Mucosa of rectum (tissue), 2 donors: ENCODE results near the gene STPG1.

Experiments used
- H3K27ac ChIP-seq, 2 donors: one replicate each; pipeline ENCODE4 v1.7.0; 2013; ENCODE audit warnings: inconsistent platforms in 2 of 2, low read depth in 2 of 2, low read length in 2 of 2
- H3K27me3 ChIP-seq, 2 donors: one replicate each; pipeline ENCODE4 v1.7.0; 2013; ENCODE audit warnings: low read length in 2 of 2; ENCODE audit not compliant: control insufficient read depth in 2 of 2, insufficient read depth in 2 of 2
- H3K36me3 ChIP-seq, 2 donors: one replicate each; pipeline ENCODE4 v1.7.0; 2013; ENCODE audit warnings: low read length in 2 of 2; ENCODE audit not compliant: control insufficient read depth in 2 of 2, insufficient read depth in 2 of 2
- H3K4me1 ChIP-seq, 2 donors: one replicate each; pipeline ENCODE4 v1.7.0; 2013; ENCODE audit warnings: low read length in 2 of 2, mild to moderate bottlenecking in 1 of 2; ENCODE audit not compliant: control insufficient read depth in 2 of 2, insufficient read depth in 2 of 2
- H3K4me3 ChIP-seq, 2 donors: one replicate each; pipeline ENCODE4 v1.7.0; 2013; ENCODE audit warnings: low read length in 2 of 2
- H3K9ac ChIP-seq, 2 donors: one replicate each; pipeline ENCODE4 v1.7.0; 2013; ENCODE audit warnings: low read length in 2 of 2, low read depth in 1 of 2, mild to moderate bottlenecking in 1 of 2
- H3K9me3 ChIP-seq, 2 donors: one replicate each; pipeline ENCODE4 v1.7.0; 2013; ENCODE audit warnings: low read length in 2 of 2; ENCODE audit not compliant: control insufficient read depth in 2 of 2
- donor health status: healthy.
- donor health status: Normal muscosa, but diverticular disease.

Gene STPG1

GRCh38 chr1:24362982-24363614 lies 50.5 kb downstream of the STPG1 start:
- Histone ChIP-seq H3K27me3 (no peaks in the 10 kb centered on the region), H3K9me3 (no peaks in the 10 kb centered on the region), H3K36me3 (peaks cover 10 to 14% of the 10 kb centered on the region in 2 donors), H3K4me3 (no peak overlapping the region), H3K4me1 (peaks cover 17 to 33% of the 10 kb centered on the region in 2 donors), H3K27ac (no peak overlapping the region), H3K9ac (no peak overlapping the region)

DNA sequence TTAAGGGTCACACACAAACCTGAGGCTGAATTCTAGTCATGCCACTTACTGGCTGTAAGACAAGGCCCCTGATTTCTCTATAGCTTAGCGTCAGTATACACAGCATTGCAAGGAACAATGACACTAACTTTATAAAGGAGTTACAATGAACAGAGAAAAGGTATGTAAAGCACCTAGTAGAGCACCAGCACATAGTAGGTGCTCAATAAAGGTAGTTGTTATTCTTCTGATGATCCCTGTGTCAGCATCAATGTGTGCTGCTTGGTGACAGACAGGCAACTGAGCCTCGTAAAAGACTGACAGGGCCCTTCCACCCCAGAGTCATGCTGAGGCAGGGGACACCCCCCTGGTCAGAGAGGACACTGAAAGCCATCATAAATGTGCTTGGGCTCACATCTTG lies 51.2 kb downstream of the STPG1 start:
- H3K9ac ChIP-seq, result no peak overlapping the region
- H3K36me3 ChIP-seq, result peaks cover 13 to 18% of the 10 kb centered on the region in 2 donors
- H3K27me3 ChIP-seq, result no peaks in the 10 kb centered on the region
- no peak overlapping the region for H3K4me3 ChIP-seq
- H3K4me1 ChIP-seq, result peaks cover 17 to 33% of the 10 kb centered on the region in 2 donors
- H3K9me3 ChIP-seq, result no peaks in the 10 kb centered on the region
- no peak overlapping the region for H3K27ac ChIP-seq

DNA sequence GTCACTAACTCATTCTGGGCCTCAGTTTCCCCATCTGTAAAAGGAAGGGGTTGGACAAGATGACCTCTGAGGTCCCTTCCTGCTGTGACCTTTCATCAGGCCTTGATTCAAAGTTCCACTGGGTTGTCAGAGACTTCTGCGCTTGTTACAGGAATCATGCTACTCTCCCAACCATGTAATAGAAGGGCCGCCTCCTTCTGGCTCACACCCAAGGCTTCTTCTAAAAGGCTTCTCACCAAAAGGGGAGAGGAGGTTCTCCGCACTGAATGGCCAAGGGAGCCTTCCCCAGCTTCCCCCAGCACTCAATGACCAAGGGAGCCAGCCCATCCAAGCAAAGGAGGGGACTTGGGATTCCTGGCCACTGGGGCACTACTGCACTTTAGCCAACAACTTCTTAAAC lies 51.8 kb downstream of the STPG1 start:
- peaks cover 15 to 17% of the 10 kb centered on the region in 2 donors for H3K36me3 ChIP-seq
- H3K4me1 ChIP-seq, result peaks cover 17 to 33% of the 10 kb centered on the region in 2 donors
- H3K9ac ChIP-seq, result no peak overlapping the region
- no peaks in the 10 kb centered on the region for H3K9me3 ChIP-seq
- H3K4me3 ChIP-seq, result no peak overlapping the region
- H3K27me3 ChIP-seq, result no peaks in the 10 kb centered on the region
- no peak overlapping the region for H3K27ac ChIP-seq

- H3K36me3 ChIP-seq, result peaks cover 15 to 16% of the 10 kb centered on the region in 2 donors
- H3K27ac ChIP-seq, result no peak overlapping the region
- no peaks in the 10 kb centered on the region for H3K9me3 ChIP-seq
- H3K4me1 ChIP-seq, result peaks cover 16 to 27% of the 10 kb centered on the region in 2 donors
- no peaks in the 10 kb centered on the region for H3K27me3 ChIP-seq
- no peak overlapping the region for H3K4me3 ChIP-seq
- H3K9ac ChIP-seq, result no peak overlapping the region
Observed at GRCh38 chr1:24360681-24361080, 52.9 kb downstream of the STPG1 start.

- Histone ChIP-seq H3K36me3 (peaks cover 15 to 16% of the 10 kb centered on the region in 2 donors), H3K4me3 (no peak overlapping the region), H3K4me1 (no peaks in the 10 kb centered on the region), H3K27me3 (no peaks in the 10 kb centered on the region), H3K9ac (no peak overlapping the region), H3K9me3 (no peaks in the 10 kb centered on the region), H3K27ac (no peak overlapping the region)
Observed at GRCh38 chr1:24357038-24357437, 56.5 kb downstream of the STPG1 start.

DNA sequence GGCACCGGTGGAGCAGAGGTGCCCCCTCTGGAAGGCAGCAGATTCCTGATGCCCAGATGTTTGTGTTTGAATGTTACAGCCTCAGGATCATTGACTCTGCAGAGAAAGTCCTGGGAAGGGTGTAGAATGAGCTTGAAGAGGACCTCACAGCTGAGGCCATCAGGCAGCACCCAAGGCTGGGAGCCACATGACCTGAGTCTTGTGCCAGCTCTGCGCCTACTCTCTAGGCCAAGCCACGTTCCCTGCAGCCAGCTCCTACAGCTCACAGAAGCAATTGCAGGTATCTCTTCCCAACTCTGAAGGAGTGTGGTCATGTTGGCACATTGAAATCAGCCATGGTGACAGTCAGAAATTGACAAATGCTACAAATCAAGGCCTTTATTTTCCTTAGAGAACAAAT lies 58.1 kb downstream of the STPG1 start:
- Histone ChIP-seq H3K9me3 (no peaks in the 10 kb centered on the region), H3K4me1 (no peaks in the 10 kb centered on the region), H3K4me3 (no peak overlapping the region), H3K9ac (no peak overlapping the region), H3K27me3 (no peaks in the 10 kb centered on the region), H3K27ac (no peak overlapping the region), H3K36me3 (peaks cover 15 to 16% of the 10 kb centered on the region in 2 donors)

GRCh38 chr1:24353292-24353891 lies 60.2 kb downstream of the STPG1 start:
- Histone ChIP-seq H3K4me3 (no peak overlapping the region), H3K36me3 (peaks cover 8 to 9% of the 10 kb centered on the region in 2 donors), H3K27ac (no peak overlapping the region), H3K9ac (no peak overlapping the region), H3K4me1 (no peaks in the 10 kb centered on the region), H3K9me3 (no peaks in the 10 kb centered on the region), H3K27me3 (no peaks in the 10 kb centered on the region)

DNA sequence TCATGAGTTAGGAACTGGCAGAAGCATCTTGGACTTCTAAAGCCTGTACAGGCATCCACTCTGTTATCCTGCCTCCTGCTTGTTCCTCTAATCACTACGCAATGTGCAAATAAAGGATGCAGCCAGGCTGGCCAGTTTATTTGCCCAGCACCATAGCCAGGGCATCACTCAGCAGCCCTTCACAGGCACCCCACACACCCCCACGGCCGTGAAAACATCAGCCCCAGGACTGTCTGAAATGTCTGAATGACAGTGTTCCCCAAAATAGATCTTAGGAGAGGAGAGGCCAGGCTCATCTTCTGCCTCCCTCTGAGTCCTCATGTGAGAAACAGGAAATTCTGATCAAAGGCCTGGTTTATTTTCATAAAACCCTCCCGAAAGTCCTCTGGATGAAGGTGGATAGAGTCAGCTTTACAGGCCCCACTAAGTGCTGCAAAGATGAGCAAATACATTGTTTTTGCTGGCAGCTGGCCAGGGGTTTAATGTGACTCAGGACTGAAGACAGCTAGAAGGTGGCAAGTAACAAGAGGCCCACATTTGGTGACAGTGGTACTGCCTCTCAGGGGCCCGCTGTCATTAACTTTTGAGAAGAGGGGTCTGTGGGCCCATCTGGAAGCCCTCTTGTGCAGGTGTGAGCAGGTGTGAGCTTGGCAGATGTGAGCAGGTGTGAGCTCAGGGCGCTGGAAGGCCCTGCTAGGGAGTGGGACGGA lies 61.5 kb downstream of the STPG1 start:
- Histone ChIP-seq H3K4me3 (no peak overlapping the region), H3K36me3 (peaks cover 0 to 2% of the 10 kb centered on the region in 2 donors), H3K27ac (no peak overlapping the region), H3K4me1 (no peaks in the 10 kb centered on the region), H3K9me3 (no peaks in the 10 kb centered on the region), H3K9ac (no peak overlapping the region), H3K27me3 (peaks cover 0 to 3% of the 10 kb centered on the region in 2 donors)

DNA sequence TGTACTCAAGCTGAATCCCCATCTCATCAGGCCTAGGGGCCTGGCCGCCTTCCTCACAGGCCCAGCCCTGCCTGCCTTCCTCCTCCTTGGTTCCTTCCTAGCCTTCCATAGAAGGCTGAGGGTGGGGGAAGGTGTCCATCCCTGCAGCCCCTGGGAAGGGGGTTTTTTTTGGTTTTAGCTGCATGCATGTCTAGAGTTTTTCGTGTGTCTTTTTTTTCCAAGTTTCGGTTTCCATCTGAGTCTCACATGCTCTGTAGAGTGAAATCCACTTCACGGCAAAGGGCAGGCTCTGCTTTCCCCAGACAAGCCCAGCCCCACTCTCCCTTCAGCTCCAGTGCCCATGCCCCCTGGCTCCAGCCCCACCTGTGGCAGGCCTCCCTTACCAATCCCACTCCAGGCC lies 62.3 kb downstream of the STPG1 start:
- H3K9me3 ChIP-seq, result no peaks in the 10 kb centered on the region
- peaks cover 0 to 3% of the 10 kb centered on the region in 2 donors for H3K27me3 ChIP-seq

DNA sequence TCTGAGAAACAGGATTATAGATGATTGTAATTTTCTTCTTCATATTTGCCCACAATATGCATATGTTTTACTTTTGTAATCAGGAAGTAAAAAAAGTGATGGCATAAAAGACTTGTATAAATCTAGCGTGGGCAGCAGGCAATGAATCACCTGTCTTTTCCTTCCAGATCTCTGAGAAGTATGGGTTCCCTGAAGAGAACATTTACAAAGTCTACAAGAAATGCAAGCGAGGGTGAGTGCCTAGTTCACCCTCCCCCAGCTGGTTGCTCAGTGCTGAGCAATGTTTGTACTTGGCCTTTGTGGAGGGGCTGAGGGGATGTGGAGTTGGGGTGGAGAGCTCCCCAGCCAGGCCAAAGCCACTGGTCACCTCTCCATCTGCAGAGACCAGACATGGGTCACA lies 63.7 kb downstream of the STPG1 start:
- Histone ChIP-seq H3K4me1 (peaks cover 0 to 8% of the 10 kb centered on the region in 2 donors), H3K4me3 (no peak overlapping the region), H3K9ac (no peak overlapping the region), H3K27ac (no peak overlapping the region), H3K36me3 (no peaks in the 10 kb centered on the region), H3K9me3 (no peaks in the 10 kb centered on the region), H3K27me3 (peaks cover 0 to 3% of the 10 kb centered on the region in 2 donors)

More for the DNA sequence above, 62.3 kb downstream of the STPG1 start:
- Histone ChIP-seq H3K27ac (no peak overlapping the region), H3K9ac (no peak overlapping the region), H3K36me3 (no peaks in the 10 kb centered on the region), H3K4me3 (no peak overlapping the region), H3K4me1 (no peaks in the 10 kb centered on the region)
